ENCODE data around the gene ITPA. TPM values are rescaled to one million over a fixed set of nuclear protein-coding genes. Genes with fewer than 3 reads are reported as not detected.

ITPA gene
- total RNA-seq, 2 donors from 2014 or later: 35.2 to 67.6 TPM

GRCh38 chr20:3233991-3234498 is 24.7 kb downstream of the ITPA start:
- no peak for TF ChIP-seq CTCF (IDR thresholded peaks at IDR 0.05)
- intact Hi-C loops (cut with DNase I): no loop called here
- Histone ChIP-seq H3K27ac (no peak overlapping the region), H3K27me3 (peaks cover 24% of the 10 kb centered on the region), H3K9me3 (no peaks in the 10 kb centered on the region), H3K9ac (ENCODE audit: low read depth in 2 of 2, low read length in 2 of 2) (no peak overlapping the region), H3K4me1 (no peaks in the 10 kb centered on the region), H3K4me3 (no peak overlapping the region), H3K36me3 (no peaks in the 10 kb centered on the region)
- DNase-seq: no peak

GRCh38 chr20:3235666-3236324 is 26.5 kb downstream of the ITPA start:
- H3K36me3 ChIP-seq: no peaks in the 10 kb centered on the region
- no peaks in the 10 kb centered on the region for H3K4me1 ChIP-seq
- no peak for TF ChIP-seq CTCF (IDR thresholded peaks at IDR 0.05)
- peaks cover 41% of the 10 kb centered on the region for H3K27me3 ChIP-seq
- no peak overlapping the region for H3K9ac ChIP-seq (ENCODE audit: low read depth in 2 of 2, low read length in 2 of 2)
- H3K4me3 ChIP-seq: no peak overlapping the region
- DNase-seq: no peak
- intact Hi-C loops (cut with DNase I): no loop called here
- no peaks in the 10 kb centered on the region for H3K9me3 ChIP-seq
- no peak overlapping the region for H3K27ac ChIP-seq

- no peak for TF ChIP-seq CTCF (IDR thresholded peaks at IDR 0.05)
- no peak overlapping the region for H3K27ac ChIP-seq
- intact Hi-C loops (cut with DNase I): no loop called here
- no peak overlapping the region for H3K4me3 ChIP-seq
- no peaks in the 10 kb centered on the region for H3K9me3 ChIP-seq
- no peak for DNase-seq
- peaks cover 45% of the 10 kb centered on the region for H3K27me3 ChIP-seq
- H3K36me3 ChIP-seq: no peaks in the 10 kb centered on the region
- H3K4me1 ChIP-seq: no peaks in the 10 kb centered on the region
- H3K9ac ChIP-seq (ENCODE audit: low read depth in 2 of 2, low read length in 2 of 2): no peak overlapping the region
Measured at GRCh38 chr20:3237011-3237957, 28.0 kb downstream of the ITPA start.

GRCh38 chr20:3237958-3238615 is 28.8 kb downstream of the ITPA start:
- no peak overlapping the region for H3K9ac ChIP-seq (ENCODE audit: low read depth in 2 of 2, low read length in 2 of 2)
- peak overlapping the region; percentile 64 for H3K4me3 ChIP-seq
- no peaks in the 10 kb centered on the region for H3K36me3 ChIP-seq
- H3K27ac ChIP-seq: no peak overlapping the region
- no peak for DNase-seq
- no peaks in the 10 kb centered on the region for H3K9me3 ChIP-seq
- no peak for TF ChIP-seq CTCF (IDR thresholded peaks at IDR 0.05)
- peaks cover 45% of the 10 kb centered on the region for H3K27me3 ChIP-seq
- H3K4me1 ChIP-seq: no peaks in the 10 kb centered on the region
- intact Hi-C loops (cut with DNase I): no loop called here

- Histone ChIP-seq H3K4me3 (peak overlapping the region; percentile 64), H3K9ac (ENCODE audit: low read depth in 2 of 2, low read length in 2 of 2) (peak overlapping the region in 1 of 2 donors; percentile 56), H3K27me3 (peaks cover 45% of the 10 kb centered on the region), H3K36me3 (no peaks in the 10 kb centered on the region), H3K9me3 (no peaks in the 10 kb centered on the region), H3K27ac (no peak overlapping the region), H3K4me1 (no peaks in the 10 kb centered on the region)
- intact Hi-C loops (cut with DNase I): no loop called here
- DNase-seq: no peak
- TF ChIP-seq CTCF (IDR thresholded peaks at IDR 0.05): no peak
Measured at GRCh38 chr20:3238616-3239025, 29.3 kb downstream of the ITPA start.

All from colonic mucosa (tissue), 4 donors.